LHCN-M2 (cell line): ENCODE measurements around the gene PSMF1. TPM values are rescaled to one million over a fixed set of nuclear protein-coding genes. Genes with fewer than 3 reads are reported as not detected.

ENCODE experiments used
- DNase-seq: peaks from one replicate; pipeline ENCODE4 v3.0.0-alpha.2; 2012; ENCODE audit warnings: low read depth
- total RNA-seq: library from RNA; depleted of rRNA; stranded (reverse); fragments of >200 nt; gene quantifications from 2 replicates; pipeline ENCODE4 v1.2.3, GENCODE V29; 2014

Gene PSMF1
- total RNA-seq, 1 experiment from 2014 or later, result 142 TPM

- no peak for DNase-seq
Measured at GRCh38 chr20:1189827-1190226, 71.4 kb downstream of the PSMF1 start.

GRCh38 chr20:1190847-1191246 lies 72.4 kb downstream of the PSMF1 start:
- no peak for DNase-seq

GRCh38 chr20:1191299-1191698 lies 72.9 kb downstream of the PSMF1 start:
- DNase-seq, result no peak

- no peak for DNase-seq
Measured at GRCh38 chr20:1195226-1195625, 76.8 kb downstream of the PSMF1 start.

GRCh38 chr20:1196634-1197033 lies 78.2 kb downstream of the PSMF1 start:
- no peak for DNase-seq

GRCh38 chr20:1197801-1198200 lies 79.4 kb downstream of the PSMF1 start:
- DNase-seq, result no peak

GRCh38 chr20:1198751-1199150 lies 80.3 kb downstream of the PSMF1 start:
- no peak for DNase-seq

GRCh38 chr20:1199212-1199873 lies 80.9 kb downstream of the PSMF1 start:
- peak; percentile 48 for DNase-seq

GRCh38 chr20:1199964-1200363 lies 81.6 kb downstream of the PSMF1 start:
- DNase-seq, result no peak

GRCh38 chr20:1202762-1203504 lies 84.5 kb downstream of the PSMF1 start, which contains the start of gene C20orf202:
TSS of gene C20orf202 (plus strand) at chr20:1203454. CDS start at chr20:1203586, 132 bp downstream.
- DNase-seq, result no peak

GRCh38 chr20:1203630-1204029 lies 85.2 kb downstream of the PSMF1 start:
- DNase-seq, result no peak

GRCh38 chr20:1204113-1204512 lies 85.7 kb downstream of the PSMF1 start:
- no peak for DNase-seq

GRCh38 chr20:1204576-1204975 lies 86.2 kb downstream of the PSMF1 start:
- peak; percentile 32 for DNase-seq

GRCh38 chr20:1205802-1206201 lies 87.4 kb downstream of the PSMF1 start:
- no peak for DNase-seq

GRCh38 chr20:1206366-1207148 lies 88.2 kb downstream of the PSMF1 start:
- DNase-seq, result no peak

GRCh38 chr20:1207293-1207878 lies 89.0 kb downstream of the PSMF1 start:
- no peak for DNase-seq

- no peak for DNase-seq
Measured at GRCh38 chr20:1209447-1210387, 91.3 kb downstream of the PSMF1 start.

- DNase-seq, result no peak
Measured at GRCh38 chr20:1210501-1210900, 92.1 kb downstream of the PSMF1 start.

GRCh38 chr20:1212023-1212422 lies 93.6 kb downstream of the PSMF1 start:
- DNase-seq, result no peak

- peak; percentile 61 for DNase-seq
Measured at GRCh38 chr20:1212607-1213396, 94.4 kb downstream of the PSMF1 start.
